ENCODE measurements around the gene SMG7.

Gene SMG7

DNA sequence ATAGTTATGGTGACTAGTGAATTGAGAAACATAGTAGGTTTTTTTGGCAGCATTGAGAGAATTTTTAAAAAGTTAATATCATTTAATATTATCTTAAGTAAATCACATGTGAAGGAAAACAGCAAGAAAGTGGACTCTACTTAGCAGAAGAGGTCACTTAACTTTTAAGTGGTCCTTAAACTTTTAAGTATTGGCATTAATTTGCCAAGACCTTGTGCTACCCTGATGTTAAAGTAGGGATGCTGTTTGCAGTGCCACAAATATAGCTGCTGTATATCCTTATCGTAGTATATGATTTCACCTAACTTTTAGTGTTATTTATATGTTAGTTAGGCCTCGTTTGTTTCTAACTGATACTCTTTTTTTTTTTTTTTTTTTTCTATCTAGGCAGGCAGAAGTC is 40.2 kb downstream of the SMG7 start:
- DNase-seq (ENCODE audit: low read depth, low spot score) = no peak

DNA sequence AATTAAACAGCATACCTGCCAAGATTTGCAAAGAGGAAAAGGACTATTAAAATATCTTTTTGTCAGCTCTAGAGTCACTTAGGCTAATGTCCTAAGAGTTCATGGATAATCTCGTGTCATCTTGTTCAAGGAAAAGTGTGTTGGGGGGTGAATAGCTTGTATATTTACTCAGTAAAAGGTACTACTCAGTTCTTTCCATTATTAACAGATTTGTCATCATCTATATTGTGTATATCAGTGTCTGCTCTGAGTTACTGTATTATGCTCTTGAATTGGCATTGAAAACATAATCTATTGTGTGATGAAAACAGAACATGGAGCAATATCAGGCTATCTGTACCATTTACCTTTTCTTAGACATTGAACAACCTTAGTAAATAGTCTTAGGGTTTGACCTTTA is 41.9 kb downstream of the SMG7 start:
- no peak for DNase-seq (ENCODE audit: low read depth, low spot score)

DNA sequence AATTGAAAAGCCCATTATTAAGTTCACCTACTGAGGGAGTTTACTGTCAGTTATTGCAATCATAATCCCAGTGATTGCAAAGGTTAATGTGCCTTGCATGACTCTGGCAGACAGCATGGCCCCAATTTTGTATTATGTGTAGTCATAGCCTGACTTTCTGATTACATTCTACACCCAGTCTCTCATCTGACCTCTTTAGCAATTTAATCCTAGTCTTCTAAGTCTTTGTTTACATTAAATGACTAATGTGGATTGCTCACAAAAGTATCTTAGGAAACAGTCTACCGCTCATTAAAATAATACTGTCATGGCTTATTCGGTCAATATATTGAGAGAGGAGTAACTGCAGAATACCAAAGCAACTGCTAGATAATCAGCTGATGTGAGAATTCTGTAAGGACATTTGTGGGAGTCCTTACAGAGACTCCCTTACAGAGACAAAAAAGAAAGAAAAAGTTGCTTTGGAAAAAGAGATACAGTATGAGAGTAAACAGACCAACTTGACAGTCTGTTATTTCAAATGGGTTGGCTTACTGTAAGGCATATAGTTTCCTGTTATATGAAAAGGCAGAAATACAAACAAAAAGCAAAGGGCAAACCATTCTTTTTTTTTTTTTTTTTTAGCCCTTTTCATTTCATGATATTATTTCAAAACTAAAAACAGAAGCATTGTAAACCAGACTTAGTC is 42.8 kb downstream of the SMG7 start:
- no peak for DNase-seq (ENCODE audit: low read depth, low spot score)

DNA sequence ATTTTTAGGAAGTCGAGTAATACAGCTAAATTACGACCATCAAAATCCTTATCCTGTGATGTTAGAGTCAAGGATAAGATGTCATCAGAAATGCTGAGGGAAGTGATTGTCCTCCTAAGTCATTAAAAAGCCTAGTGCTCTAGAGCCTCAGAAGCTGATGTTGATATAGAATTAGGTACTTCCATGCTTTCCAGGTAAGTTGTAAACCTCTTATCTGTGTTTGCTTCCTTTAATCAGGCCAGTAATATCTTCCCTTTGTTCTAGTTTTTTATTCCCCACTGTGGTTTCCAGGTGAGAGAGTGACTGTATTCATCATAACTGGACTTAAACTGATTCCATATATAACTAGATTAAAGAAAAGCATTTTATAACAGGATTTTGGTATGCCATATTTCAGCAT is 44.4 kb downstream of the SMG7 start:
- no peak for DNase-seq (ENCODE audit: low read depth, low spot score)

DNA sequence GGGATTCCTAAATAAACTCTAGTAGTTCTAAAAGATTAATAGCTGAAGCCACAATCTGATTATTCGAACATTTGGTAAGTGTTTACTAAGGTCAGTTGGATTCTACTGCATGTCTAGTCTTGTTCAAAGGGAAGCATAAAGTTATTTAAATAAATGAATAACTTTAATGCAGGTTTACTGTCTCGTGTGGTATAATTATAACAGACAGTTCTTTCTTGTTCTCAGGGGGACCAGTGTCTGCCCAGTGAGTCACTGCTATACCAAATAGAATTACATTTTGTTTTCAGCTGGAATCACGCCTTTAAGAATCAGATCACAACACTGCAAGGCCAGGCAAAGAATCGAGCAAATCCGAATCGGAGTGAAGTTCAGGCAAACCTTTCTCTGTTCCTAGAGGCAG is 45.1 kb downstream of the SMG7 start:
- DNase-seq (ENCODE audit: low read depth, low spot score) = no peak

DNA sequence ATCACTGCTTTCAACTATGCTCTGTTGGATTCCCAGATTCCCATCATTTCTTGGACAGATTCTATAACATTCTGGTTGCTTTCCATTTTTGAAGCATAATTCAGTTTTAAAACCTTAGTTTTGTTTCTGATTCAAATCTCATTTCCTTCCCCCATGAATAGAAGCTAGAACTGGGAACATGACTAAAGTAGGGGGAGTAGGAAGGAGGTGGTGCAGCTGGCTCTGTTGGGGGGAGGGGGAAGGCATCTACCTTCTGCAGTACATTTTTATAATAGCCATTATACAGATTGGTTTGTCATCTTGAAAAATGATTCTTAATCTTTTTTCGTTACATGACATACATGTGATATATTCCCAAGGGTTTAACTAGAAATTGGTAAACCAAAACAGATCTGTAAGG is 48.1 kb downstream of the SMG7 start:
- no peak for DNase-seq (ENCODE audit: low read depth, low spot score)

DNA sequence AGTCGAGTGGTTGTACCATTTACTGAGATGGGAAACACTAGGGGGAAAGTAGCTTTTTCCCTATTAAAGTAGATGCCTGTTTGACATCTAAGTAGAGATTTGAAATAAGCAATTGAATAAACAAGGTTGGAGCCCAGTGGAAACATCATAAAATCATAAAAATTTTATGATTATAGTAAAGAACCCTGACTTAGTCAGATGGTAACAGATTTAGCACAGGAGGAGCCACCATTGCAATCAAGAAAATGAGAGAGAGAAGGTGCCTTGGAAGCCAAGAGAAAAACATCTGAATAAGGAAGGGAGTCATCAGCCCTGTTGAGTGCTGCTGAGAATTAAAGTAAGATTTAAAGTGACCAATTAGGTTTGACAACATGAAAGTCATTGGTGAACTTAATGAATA is 49.8 kb downstream of the SMG7 start:
- no peak for DNase-seq (ENCODE audit: low read depth, low spot score)

DNA sequence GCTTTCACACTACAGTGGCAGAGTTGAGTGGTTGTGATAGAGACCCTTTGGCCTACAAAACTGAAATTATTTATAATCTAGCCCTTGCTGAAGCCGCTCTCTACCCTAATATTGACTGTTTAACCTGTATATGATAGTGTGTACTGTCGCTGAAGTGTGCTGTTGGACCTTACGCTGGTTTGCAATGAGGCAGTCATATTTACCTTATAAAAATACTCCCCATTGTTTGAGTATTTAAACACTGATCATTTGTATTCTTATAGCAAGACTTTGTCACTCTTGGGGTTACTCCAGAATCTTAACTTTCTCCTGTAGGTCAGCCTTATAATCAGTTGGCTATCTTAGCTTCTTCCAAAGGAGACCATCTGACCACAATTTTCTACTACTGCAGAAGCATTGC is 56.3 kb downstream of the SMG7 start:
- DNase-seq (ENCODE audit: low read depth, low spot score) = no peak

DNA sequence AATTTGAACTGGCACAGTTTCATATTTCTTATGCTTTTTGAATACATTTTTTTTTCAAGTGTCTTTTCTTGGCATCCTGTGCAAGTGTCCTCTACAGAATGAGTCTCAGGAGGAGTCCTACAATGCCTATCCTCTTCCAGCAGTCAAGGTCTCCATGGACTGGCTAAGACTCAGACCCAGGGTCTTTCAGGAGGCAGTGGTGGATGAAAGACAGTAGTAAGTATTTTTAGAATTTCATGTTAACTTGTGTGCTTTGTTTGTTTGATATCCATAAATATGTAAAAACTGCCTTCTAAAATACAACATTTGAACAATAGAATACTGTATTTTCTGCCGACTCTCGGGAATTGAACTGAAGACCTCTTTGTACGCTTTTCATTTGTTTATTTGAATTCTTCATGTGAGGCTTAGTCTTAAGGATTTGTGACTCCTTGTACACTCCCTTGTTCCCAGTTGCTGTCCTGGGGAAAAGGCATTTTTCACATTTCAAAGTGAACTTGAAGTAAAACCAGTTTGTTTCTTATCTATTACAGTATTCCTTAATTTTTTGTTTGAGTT is 61.4 kb downstream of the SMG7 start:
- DNase-seq (ENCODE audit: low read depth, low spot score) = no peak

DNA sequence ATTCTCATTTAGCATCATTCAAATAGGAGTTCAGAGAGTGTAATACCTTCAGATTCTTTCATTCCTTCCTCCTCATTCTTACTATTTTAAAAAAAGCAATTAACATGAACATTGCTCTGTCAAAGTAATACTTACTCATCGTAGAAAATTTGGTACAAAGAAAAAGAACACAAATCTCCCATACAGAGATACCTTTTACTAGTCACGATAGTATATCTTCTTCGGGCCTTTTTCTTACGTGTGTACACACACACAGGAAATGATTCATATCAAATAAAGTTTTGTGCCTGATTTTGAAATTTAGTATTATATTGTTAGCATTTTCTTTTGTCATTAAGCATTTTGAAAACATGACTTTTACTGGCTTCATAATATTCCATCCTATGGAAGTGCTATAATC is 65.1 kb downstream of the SMG7 start:
- no peak for DNase-seq (ENCODE audit: low read depth, low spot score)

DNA sequence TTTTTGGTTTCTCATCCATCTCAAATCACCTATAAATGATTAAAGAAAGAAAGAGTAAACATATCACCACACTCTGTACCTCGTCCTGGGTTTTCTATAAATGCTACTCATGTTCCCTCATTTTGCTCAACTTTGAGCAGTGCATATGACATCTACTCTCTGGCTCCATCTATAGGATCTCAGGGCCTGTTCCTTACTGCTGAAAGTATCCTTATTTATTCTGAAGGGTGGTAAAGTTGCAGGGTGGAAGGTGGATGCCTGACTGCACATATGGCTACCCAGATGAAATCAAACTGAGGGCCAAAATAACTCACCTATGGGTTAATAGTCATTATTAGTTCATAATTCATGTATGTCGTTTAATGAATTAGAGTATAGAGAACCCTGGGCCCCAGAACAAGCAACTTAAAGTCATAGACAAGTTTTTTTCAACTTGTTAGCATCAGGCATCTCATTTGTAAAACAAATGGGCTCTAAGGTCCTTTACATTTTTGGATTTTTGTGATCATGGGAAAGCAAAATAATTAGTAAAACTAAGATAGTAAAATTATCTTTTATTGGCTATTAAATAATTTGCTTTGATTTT is 71.4 kb downstream of the SMG7 start:
- no peak for DNase-seq (ENCODE audit: low read depth, low spot score)

DNA sequence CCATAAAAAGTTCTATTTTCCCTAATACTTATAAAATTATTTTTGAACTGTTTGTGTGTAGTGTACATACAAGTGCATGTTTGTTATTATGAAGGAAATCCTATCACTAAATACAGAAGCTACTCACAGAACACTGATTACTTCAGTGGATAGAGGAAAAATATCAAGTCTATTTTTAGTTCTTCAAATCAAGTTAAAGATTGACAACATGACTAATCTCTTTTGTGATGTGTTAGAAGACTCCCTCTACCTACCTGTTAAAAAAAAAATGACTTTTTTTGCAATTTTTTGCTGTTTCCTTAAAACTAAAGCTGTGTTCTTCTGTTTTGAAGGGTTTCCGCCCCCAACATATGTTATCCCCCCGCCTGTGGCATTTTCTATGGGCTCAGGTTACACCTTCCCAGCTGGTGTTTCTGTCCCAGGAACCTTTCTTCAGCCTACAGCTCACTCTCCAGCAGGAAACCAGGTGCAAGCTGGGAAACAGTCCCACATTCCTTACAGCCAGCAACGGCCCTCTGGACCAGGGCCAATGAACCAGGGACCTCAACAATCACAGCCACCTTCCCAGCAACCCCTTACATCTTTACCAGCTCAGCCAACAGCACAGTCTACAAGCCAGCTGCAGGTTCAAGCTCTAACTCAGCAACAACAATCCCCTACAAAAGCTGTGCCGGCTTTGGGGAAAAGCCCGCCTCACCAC is 72.4 kb downstream of the SMG7 start:
- DNase-seq (ENCODE audit: low read depth, low spot score) = no peak

DNA sequence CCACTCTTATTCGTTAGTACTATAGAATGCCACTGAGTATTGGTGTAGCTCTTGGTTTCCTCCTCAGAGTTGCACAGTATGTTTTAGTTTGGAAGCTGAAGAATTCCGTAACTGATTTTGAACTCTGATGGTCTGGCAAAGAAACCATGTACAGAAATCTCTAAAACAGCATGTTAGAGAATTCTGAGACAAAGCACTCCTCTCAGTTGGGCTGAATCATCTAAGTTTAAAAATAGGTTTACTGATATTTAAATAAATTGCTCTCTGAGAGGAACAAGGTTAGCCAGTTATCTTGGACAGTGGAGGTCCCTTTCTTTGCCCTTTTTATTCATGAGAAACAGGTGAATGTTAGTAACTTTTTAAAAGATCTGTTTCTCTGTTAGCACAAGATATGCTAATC is 74.1 kb downstream of the SMG7 start:
- no peak for DNase-seq (ENCODE audit: low read depth, low spot score)

DNA sequence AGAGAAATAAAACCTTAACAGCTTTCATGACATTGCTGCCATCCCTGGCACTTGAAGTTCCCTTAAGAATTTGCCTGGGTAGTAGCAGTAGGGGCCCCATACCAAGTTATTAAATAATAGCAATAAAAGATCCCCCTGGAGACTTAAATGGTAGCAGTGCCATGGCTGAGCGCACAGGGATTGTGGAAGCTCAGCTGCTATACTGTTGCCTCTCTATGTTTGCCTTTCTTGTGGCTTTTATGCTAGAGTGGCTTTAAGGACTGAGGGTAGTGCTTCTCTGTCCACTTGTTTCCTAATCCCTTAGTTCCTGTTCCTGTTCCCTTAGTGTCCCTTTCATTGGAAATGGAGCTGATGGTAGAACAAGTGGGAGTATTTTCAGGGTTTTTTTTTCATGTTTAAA is 75.8 kb downstream of the SMG7 start:
- no peak for DNase-seq (ENCODE audit: low read depth, low spot score)

DNA sequence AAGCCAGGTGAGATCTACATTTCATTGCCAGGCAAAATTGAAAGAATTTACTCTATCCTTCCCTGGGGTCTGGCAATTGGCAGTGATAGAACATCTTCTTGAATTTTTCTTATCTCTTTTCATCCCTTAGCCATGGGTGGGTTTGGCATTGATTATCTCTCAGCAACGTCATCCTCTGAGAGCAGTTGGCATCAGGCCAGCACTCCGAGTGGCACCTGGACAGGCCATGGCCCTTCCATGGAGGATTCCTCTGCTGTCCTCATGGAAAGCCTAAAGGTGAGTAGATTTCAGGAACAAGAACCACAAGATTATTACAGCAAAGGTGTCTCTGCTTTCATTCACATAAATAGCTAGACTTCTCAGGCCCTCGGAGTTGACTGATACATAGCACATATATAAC is 78.6 kb downstream of the SMG7 start:
- no peak for DNase-seq (ENCODE audit: low read depth, low spot score)

DNA sequence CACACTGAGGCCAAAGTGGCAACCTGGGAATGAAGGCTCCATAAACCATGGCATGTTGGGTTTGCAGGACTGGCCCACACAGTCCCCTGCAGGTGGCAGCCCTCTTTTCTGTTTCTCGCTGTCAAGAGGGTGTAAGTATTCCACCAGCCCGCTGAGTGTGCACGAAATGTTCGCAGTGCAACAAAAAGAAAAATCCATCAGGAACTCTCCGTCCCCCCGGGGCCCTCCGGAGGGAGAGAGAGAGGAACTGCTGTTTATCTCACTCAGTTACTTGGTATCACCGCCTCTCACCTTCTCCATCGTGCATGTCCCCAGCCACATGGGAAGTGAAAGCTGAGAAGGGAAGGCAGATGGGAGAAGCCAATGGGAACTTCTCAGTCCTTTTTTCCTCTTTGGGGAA is 79.6 kb downstream of the SMG7 start:
- DNase-seq (ENCODE audit: low read depth, low spot score) = no peak

DNA sequence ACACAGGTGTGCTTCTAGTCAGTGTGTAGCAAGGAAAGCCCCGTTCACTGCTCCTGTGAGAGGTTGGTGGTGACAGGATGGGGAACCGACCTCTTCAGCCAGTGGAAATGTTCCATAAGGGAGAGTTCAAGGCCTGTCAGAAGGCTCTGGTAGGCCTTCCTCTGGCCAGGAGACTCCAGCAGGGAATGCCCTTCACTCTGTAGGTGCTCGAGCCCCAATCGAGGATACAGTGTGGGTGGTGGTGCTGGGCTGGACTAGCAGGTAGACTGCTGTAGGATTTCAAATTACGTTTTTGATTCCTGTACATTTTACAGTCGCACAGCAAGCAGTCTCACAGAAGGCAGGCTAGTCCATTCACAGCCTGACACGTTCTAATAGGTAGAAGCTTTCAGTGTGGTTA is 80.1 kb downstream of the SMG7 start:
- DNase-seq (ENCODE audit: low read depth, low spot score) = no peak

DNA sequence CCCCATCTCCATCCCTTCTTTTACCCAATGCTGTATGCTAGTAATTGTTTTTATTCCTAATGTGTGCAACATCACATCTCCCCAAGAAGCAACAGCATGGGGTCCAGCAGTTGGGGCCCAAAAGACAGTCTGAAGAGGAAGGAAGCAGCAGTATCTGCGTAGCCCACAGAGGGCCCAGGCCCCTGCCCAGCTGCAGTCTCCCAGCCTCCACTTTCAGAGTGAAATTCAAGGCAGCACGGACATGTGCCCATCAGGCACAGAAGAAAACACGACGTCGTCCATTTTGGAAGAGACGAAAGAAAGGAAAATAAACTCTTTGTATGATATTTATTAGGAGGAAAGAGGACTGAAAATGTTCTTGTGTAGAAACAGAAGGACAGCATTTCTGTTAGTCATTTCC is 80.6 kb downstream of the SMG7 start:
- DNase-seq (ENCODE audit: low read depth, low spot score) = no peak

DNA sequence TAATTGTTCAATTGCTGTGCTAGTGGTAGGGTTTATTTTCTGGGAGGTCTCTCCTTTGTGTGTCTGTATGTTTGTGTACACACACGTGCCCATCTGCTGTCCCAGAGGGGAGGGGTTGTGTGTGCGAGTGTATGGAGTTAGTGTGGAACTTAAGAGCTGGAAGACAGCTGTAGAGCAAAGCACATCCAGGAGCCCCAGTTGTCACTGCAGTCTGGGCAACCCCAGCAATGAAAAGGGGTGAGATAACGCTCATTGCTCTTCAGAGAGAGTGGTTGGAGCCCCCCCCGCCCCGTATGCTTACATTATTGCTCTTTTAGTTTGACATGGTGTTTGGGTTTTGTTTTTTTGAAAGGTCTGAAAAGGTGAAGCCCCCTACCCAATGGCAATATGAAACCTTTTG is 81.0 kb downstream of the SMG7 start:
- DNase-seq (ENCODE audit: low read depth, low spot score) = no peak

DNA sequence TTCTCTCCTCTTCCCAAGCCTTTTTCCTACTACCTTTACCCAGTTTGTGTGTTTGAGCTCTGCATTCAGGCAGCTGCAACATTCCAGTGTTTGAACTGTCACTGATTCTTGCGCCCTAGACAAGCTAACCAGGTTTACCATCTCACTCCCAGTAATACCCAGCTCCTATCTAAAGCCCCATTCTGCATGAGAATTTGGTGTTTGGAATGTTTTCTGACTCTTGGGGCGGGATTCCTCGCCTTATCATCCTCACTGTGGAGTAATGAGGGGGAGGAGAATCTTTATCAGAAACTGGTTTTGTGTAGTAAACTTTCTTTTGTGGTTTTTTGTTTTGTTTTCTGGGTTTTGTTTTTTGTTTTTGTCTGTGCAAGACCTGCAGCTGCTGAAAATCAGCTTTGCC is 81.5 kb downstream of the SMG7 start:
- DNase-seq (ENCODE audit: low read depth, low spot score) = no peak

DNA sequence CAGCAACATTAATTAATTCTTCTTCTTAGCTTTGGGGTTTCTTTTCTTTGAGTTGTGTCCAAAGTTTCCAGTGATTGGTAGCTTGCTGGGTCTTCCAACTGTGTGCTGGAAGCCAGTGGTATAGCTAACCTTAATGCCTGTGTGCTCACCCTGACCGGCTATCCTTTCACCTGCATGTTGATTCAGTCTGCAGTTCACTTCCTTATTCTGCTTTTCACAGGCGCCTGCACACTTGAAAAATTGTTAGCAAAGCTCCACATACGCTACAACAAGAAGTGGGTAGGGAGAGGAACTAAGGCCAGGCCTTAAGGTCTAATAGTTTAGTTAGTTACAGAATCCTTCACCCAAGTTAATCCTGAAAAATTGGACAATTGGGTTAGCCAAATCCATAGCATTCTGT is 82.3 kb downstream of the SMG7 start:
- no peak for DNase-seq (ENCODE audit: low read depth, low spot score)

DNA sequence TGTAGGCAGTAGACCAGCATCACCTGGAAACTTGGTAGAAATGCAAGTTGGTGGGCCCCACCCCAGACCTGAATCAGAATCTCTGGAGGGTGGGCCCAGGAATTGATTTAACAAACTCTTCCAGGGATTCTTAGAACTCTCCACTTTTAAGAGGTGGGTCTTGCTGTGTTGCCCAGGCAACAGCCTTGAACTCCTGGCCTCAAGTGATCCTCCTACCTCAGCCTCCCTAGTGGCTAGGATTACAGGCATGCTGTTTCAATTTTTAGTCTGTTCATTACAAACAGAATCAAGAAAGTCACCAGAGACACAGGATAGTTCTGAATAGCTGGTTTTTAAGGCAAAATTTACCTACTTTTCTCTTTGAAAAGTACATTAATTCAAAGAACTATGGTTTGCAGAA is 86.8 kb downstream of the SMG7 start:
- no peak for DNase-seq (ENCODE audit: low read depth, low spot score)

DNA sequence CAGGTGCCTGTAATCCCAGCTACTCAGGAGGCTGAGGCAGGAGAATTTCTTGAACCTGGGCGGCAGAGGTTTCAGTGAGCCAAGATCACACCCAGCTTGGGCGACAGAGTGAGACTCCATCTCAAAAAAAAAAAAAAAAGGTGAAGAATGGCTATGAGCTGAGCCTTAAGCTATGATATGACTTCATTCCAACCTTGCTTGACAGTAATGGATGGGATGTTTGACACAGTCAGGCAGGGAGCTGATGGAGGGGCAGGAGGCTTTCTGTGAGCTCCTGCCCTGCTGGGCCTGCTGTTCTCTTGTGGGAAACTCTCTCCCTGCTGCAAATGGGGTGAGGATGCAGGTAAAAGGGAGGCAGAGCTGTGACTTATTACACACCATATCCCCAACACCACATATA is 90.4 kb downstream of the SMG7 start:
- DNase-seq (ENCODE audit: low read depth, low spot score) = no peak
